SK-N-SH (cell line): ENCODE data around the gene S100A8. TPM values are rescaled to one million over a fixed set of nuclear protein-coding genes. Genes with fewer than 3 reads are reported as not detected.

Experiments
- CTCF ChIA-PET: fragments of 300-600, 350-600 bp; formaldehyde crosslinking; extraction: SDS; loops from one replicate; lab custom pipeline; 2021; lab: Yijun Ruan, JAX
- POLR2A ChIA-PET: fragments of 350-600 bp; sonication (Branson Sonifier 250); formaldehyde crosslinking; extraction: SDS; loops from one replicate; lab custom pipeline; 2020; ENCODE audit warnings: antibody characterized with exemption, inconsistent platforms; lab: Yijun Ruan, JAX
- DNase-seq: peaks from one replicate; pipeline ENCODE4 v3.0.0; 2012
- H2AFZ ChIP-seq: fragments of 200-600 bp; sonication (generic); 2 replicates; pipeline ENCODE4 v1.8.1; 2016; ENCODE audit warnings: antibody characterized with exemption, mild to moderate bottlenecking, low read depth
- H3F3A ChIP-seq: fragments of 200-600 bp; sonication (generic); replicated peaks from 2 replicates; pipeline ENCODE3; 2016; ENCODE audit warnings: antibody characterized with exemption, mild to moderate bottlenecking; ENCODE audit not compliant: insufficient read depth
- H3K27ac ChIP-seq, 2 experiments: fragments of 200-500 bp in 1 of 2; fragments of 200-600 bp in 1 of 2; sonication (Bioruptor generic) in 1 of 2; sonication (generic), shearing (Covaris generic) in 1 of 2; 2 replicates each; pipeline versions ENCODE4 v1.5.1 to v1.6.1; 2014 to 2016; ENCODE audit warnings: low read depth in 2 of 2, inconsistent platforms in 1 of 2, low read length in 1 of 2, mild to moderate bottlenecking in 1 of 2, mixed read lengths in 1 of 2
- H3K27me3 ChIP-seq: fragments of 200-600 bp; sonication (generic), shearing (Covaris generic); 2 replicates; pipeline ENCODE4 v1.6.1; 2016; ENCODE audit warnings: mixed run types; ENCODE audit not compliant: insufficient read depth
- H3K36me3 ChIP-seq, 2 experiments: fragments of 200-500 bp in 1 of 2; fragments of 200-600 bp in 1 of 2; sonication (Bioruptor generic) in 1 of 2; sonication (generic) in 1 of 2; replicated peaks in 1 of 2; 2 replicates each; pipeline versions ENCODE3 to v1.5.1; 2014 to 2016; ENCODE audit warnings: low read length in 1 of 2, mild to moderate bottlenecking in 1 of 2; ENCODE audit not compliant: insufficient read depth in 2 of 2, control insufficient read depth in 1 of 2
- H3K4me1 ChIP-seq, 2 experiments: fragments of 200-500 bp in 1 of 2; fragments of 200-600 bp in 1 of 2; sonication (Bioruptor generic) in 1 of 2; sonication (generic), shearing (Covaris generic) in 1 of 2; 2 replicates each; pipeline versions ENCODE4 v1.5.1 to v1.6.1; 2014 to 2016; ENCODE audit warnings: low read depth in 1 of 2, low read length in 1 of 2, mixed run types in 1 of 2; ENCODE audit not compliant: insufficient read depth in 2 of 2, control insufficient read depth in 1 of 2
- H3K4me2 ChIP-seq: fragments of 200-600 bp; sonication (generic), shearing (Covaris generic); 2 replicates; pipeline ENCODE4 v1.6.1; 2017; ENCODE audit warnings: mixed run types
- H3K4me3 ChIP-seq, 2 experiments: fragments of 200-500 bp in 1 of 2; fragments of 200-600 bp in 1 of 2; sonication (Bioruptor generic) in 1 of 2; sonication (generic), shearing (Covaris generic) in 1 of 2; 2 replicates each; pipeline versions ENCODE4 v1.5.1 to v1.8.1; 2014 to 2016; ENCODE audit warnings: low read depth in 2 of 2, inconsistent platforms in 1 of 2, low read length in 1 of 2, mild to moderate bottlenecking in 1 of 2, mixed read lengths in 1 of 2, moderate library complexity in 1 of 2
- H3K79me2 ChIP-seq: fragments of 200-600 bp; sonication (generic); 2 replicates; pipeline ENCODE4 v1.8.1; 2017; ENCODE audit warnings: mild to moderate bottlenecking; ENCODE audit not compliant: insufficient read depth
- H3K9ac ChIP-seq: fragments of 200-600 bp; sonication (generic); 2 replicates; pipeline ENCODE4 v1.6.1; 2017; ENCODE audit warnings: mixed run types
- H3K9me2 ChIP-seq: fragments of 200-600 bp; sonication (generic); 2 replicates; pipeline ENCODE4 v1.6.1; 2017; ENCODE audit warnings: mixed run types
- H3K9me3 ChIP-seq: fragments of 200-600 bp; sonication (generic); 2 replicates; pipeline ENCODE4 v1.6.1; 2017; ENCODE audit warnings: mixed run types, mild to moderate bottlenecking, moderate library complexity
- H4K20me1 ChIP-seq: fragments of 200-600 bp; sonication (generic); 2 replicates; pipeline ENCODE4 v1.6.1; 2017; ENCODE audit warnings: mild to moderate bottlenecking, mixed run types; ENCODE audit not compliant: insufficient read depth
- CHD2 ChIP-seq: fragments of 150-350 bp; IDR thresholded peaks from 2 replicates; pipeline ENCODE4 v1.6.1; 2018; ENCODE audit warnings: low read length; ENCODE audit not compliant: partially characterized antibody
- ELF1 ChIP-seq: IDR thresholded peaks from 2 replicates; pipeline ENCODE4 v1.4.0; 2012
- EP300 ChIP-seq, 2 experiments: IDR thresholded peaks; 2 replicates each; pipeline versions ENCODE4 v1.4.0 to v1.6.1; 2012; ENCODE audit warnings: borderline replicate concordance in 1 of 2, low read depth in 1 of 2, low read length in 1 of 2
- FOSL2 ChIP-seq: IDR thresholded peaks from 2 replicates; pipeline ENCODE4 v1.4.0; 2012; ENCODE audit warnings: low read depth, mild to moderate bottlenecking, moderate library complexity, borderline replicate concordance
- FOXJ3 ChIP-seq: sonication (generic); formaldehyde crosslinking; IDR thresholded peaks from 2 replicates; pipeline ENCODE4 v1.5.1; 2020; ENCODE audit warnings: mild to moderate bottlenecking, missing genetic modification reagents
- FOXM1 ChIP-seq: IDR thresholded peaks from 2 replicates; pipeline ENCODE4 v1.4.0; 2012; ENCODE audit warnings: low read depth, mild to moderate bottlenecking
- JUND ChIP-seq: IDR thresholded peaks from 2 replicates; pipeline ENCODE4 v1.4.0; 2012
- MXI1 ChIP-seq: IDR thresholded peaks from 2 replicates; pipeline ENCODE4 v1.6.1; 2012; ENCODE audit warnings: mild to moderate bottlenecking, low read depth, low read length, improper control_type of control experiment
- NFIC ChIP-seq: IDR thresholded peaks from 2 replicates; pipeline ENCODE4 v1.4.0; 2012; ENCODE audit warnings: borderline replicate concordance
- NRF1 ChIP-seq: IDR thresholded peaks from 2 replicates; pipeline ENCODE4 v1.6.1; 2012; ENCODE audit warnings: low read depth, mild to moderate bottlenecking, low read length
- POLR2AphosphoS5 ChIP-seq: IDR thresholded peaks from 2 replicates; pipeline ENCODE4 v1.6.1; 2012; ENCODE audit warnings: low read depth, low read length
- RXRA ChIP-seq: IDR thresholded peaks from 2 replicates; pipeline ENCODE4 v1.4.0; 2012; ENCODE audit warnings: low read depth, mild to moderate bottlenecking, borderline replicate concordance
- SMC3 ChIP-seq: IDR thresholded peaks from 2 replicates; pipeline ENCODE4 v1.6.1; 2012; ENCODE audit warnings: low read depth, low read length, improper control_type of control experiment
- TEAD4 ChIP-seq: IDR thresholded peaks from 2 replicates; pipeline ENCODE4 v1.4.0; 2012; ENCODE audit warnings: mild to moderate bottlenecking, borderline replicate concordance; ENCODE audit not compliant: insufficient read depth
- WGBS: methylation state at CpG from one replicate; pipeline ENCODE4 v1.1.6; 2017; ENCODE audit warnings: low lambda C conversion rate; 5-methylcytosine and 5-hydroxymethylcytosine counted together
- polyA plus RNA-seq, 3 experiments: library from polyadenylated mRNA; depleted of rRNA; stranded (reverse); fragments of >200 nt; gene quantifications; 2 replicates each; pipeline ENCODE4 v1.2.3, GENCODE V29; 2012
- TF ChIP-seq, protein P1 (sequence below): IDR thresholded peaks from 2 replicates; pipeline ENCODE4 v1.4.0; 2012; ENCODE audit warnings: low read depth
- TF ChIP-seq, protein P2 (sequence below): IDR thresholded peaks from 2 replicates; pipeline ENCODE4 v1.6.1; 2012; ENCODE audit warnings: mild to moderate bottlenecking, low read depth, low read length, moderate library complexity
- TF ChIP-seq, protein P3 (sequence below): IDR thresholded peaks from 2 replicates; pipeline ENCODE4 v1.4.0; 2012; ENCODE audit warnings: low read depth, borderline replicate concordance
- TF ChIP-seq, protein P4 (sequence below): fragments of 150-350 bp; IDR thresholded peaks from 2 replicates; pipeline ENCODE4 v1.6.1; 2016; ENCODE audit warnings: mild to moderate bottlenecking, low read depth, low read length
- TF ChIP-seq, protein P5 (sequence below): IDR thresholded peaks from 2 replicates; pipeline ENCODE4 v1.4.0; 2012; ENCODE audit warnings: low read depth, borderline replicate concordance

Gene S100A8
- polyA plus RNA-seq, 1 of the 3 experiments (the other 2 are of a cell fraction) = not detected

DNA sequence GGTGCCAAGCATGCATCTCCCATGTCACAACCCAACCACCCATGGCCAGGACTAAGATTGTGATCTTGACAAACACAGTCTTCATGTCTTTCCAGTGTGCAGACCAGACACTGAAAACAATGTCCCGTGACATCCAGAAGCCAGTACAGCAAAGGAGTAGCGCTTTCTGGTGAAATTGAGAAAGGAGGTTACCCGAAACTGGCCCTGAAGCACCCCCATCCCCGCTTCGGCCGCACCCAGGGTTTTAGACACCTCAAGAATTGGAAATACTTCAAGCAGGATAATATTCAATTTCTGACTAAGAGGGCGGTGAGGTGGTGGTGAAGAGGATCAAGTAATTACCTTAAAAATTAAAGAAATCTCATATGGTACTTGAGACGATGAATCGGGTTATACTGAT lies 10.6 kb upstream of the S100A8 start:
- POLR2A ChIA-PET = no interaction called here
- H3K27me3 ChIP-seq = peaks cover 36% of the 10 kb centered on the region; the same call in 1 of the 2 replicates
- no peak overlapping the region for H3K4me2 ChIP-seq
- no peaks in the 10 kb centered on the region for H3K79me2 ChIP-seq
- no peak overlapping the region for H3K9ac ChIP-seq
- WGBS = 21% methylated on average over 9 of the region's 9 CpGs
- no peak overlapping the region for H3K27ac ChIP-seq
- TF ChIP-seq, protein P1, sequence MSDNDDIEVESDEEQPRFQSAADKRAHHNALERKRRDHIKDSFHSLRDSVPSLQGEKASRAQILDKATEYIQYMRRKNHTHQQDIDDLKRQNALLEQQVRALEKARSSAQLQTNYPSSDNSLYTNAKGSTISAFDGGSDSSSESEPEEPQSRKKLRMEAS = no peak
- TF ChIP-seq FOXJ3 (CRISPR knock-in tag) = no peak
- no peak for TF ChIP-seq POLR2AphosphoS5
- no peak for TF ChIP-seq CHD2
- TF ChIP-seq TEAD4 = no peak
- no peak for TF ChIP-seq RXRA
- TF ChIP-seq NFIC = no peak
- TF ChIP-seq FOXM1 = no peak
- no peak for TF ChIP-seq ELF1
- TF ChIP-seq, protein P2, sequence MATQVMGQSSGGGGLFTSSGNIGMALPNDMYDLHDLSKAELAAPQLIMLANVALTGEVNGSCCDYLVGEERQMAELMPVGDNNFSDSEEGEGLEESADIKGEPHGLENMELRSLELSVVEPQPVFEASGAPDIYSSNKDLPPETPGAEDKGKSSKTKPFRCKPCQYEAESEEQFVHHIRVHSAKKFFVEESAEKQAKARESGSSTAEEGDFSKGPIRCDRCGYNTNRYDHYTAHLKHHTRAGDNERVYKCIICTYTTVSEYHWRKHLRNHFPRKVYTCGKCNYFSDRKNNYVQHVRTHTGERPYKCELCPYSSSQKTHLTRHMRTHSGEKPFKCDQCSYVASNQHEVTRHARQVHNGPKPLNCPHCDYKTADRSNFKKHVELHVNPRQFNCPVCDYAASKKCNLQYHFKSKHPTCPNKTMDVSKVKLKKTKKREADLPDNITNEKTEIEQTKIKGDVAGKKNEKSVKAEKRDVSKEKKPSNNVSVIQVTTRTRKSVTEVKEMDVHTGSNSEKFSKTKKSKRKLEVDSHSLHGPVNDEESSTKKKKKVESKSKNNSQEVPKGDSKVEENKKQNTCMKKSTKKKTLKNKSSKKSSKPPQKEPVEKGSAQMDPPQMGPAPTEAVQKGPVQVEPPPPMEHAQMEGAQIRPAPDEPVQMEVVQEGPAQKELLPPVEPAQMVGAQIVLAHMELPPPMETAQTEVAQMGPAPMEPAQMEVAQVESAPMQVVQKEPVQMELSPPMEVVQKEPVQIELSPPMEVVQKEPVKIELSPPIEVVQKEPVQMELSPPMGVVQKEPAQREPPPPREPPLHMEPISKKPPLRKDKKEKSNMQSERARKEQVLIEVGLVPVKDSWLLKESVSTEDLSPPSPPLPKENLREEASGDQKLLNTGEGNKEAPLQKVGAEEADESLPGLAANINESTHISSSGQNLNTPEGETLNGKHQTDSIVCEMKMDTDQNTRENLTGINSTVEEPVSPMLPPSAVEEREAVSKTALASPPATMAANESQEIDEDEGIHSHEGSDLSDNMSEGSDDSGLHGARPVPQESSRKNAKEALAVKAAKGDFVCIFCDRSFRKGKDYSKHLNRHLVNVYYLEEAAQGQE = no peak
- TF ChIP-seq SMC3 = no peak
- TF ChIP-seq EP300 (IDR thresholded peaks at IDR 0.05; ENCODE audit: borderline replicate concordance in 1 of 2, low read depth in 1 of 2, low read length in 1 of 2) = no peak
- no peak for TF ChIP-seq NRF1
- TF ChIP-seq FOSL2 = no peak
- TF ChIP-seq MXI1 = no peak
- TF ChIP-seq, protein P3, sequence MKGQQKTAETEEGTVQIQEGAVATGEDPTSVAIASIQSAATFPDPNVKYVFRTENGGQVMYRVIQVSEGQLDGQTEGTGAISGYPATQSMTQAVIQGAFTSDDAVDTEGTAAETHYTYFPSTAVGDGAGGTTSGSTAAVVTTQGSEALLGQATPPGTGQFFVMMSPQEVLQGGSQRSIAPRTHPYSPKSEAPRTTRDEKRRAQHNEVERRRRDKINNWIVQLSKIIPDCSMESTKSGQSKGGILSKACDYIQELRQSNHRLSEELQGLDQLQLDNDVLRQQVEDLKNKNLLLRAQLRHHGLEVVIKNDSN = no peak
- no peak for TF ChIP-seq JUND
- TF ChIP-seq, protein P4, sequence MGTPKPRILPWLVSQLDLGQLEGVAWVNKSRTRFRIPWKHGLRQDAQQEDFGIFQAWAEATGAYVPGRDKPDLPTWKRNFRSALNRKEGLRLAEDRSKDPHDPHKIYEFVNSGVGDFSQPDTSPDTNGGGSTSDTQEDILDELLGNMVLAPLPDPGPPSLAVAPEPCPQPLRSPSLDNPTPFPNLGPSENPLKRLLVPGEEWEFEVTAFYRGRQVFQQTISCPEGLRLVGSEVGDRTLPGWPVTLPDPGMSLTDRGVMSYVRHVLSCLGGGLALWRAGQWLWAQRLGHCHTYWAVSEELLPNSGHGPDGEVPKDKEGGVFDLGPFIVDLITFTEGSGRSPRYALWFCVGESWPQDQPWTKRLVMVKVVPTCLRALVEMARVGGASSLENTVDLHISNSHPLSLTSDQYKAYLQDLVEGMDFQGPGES = no peak
- TF ChIP-seq, protein P5, sequence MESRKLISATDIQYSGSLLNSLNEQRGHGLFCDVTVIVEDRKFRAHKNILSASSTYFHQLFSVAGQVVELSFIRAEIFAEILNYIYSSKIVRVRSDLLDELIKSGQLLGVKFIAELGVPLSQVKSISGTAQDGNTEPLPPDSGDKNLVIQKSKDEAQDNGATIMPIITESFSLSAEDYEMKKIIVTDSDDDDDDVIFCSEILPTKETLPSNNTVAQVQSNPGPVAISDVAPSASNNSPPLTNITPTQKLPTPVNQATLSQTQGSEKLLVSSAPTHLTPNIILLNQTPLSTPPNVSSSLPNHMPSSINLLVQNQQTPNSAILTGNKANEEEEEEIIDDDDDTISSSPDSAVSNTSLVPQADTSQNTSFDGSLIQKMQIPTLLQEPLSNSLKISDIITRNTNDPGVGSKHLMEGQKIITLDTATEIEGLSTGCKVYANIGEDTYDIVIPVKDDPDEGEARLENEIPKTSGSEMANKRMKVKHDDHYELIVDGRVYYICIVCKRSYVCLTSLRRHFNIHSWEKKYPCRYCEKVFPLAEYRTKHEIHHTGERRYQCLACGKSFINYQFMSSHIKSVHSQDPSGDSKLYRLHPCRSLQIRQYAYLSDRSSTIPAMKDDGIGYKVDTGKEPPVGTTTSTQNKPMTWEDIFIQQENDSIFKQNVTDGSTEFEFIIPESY = no peak
- DNase-seq = no peak
- H3K4me3 ChIP-seq = no peak overlapping the region
- H2AFZ ChIP-seq = no peak overlapping the region
- no peaks in the 10 kb centered on the region for H4K20me1 ChIP-seq
- no peaks in the 10 kb centered on the region for H3K4me1 ChIP-seq
- CTCF ChIA-PET = interaction anchor here (1.1 kb wide), 1 partner anchor 91 kb away, joined by 3 read pairs; no protein-coding TSS in a partner anchor
- no peaks in the 10 kb centered on the region for H3F3A ChIP-seq
- H3K9me2 ChIP-seq = no peaks in the 10 kb centered on the region
- H3K36me3 ChIP-seq = no peaks in the 10 kb centered on the region
- no peaks in the 10 kb centered on the region for H3K9me3 ChIP-seq
